GM13976 (cell line): ENCODE data around the gene CEP41.

Source experiments
- DNase-seq: peaks from one replicate; pipeline ENCODE4 v3.0.0; 2012; ENCODE audit warnings: low spot score
- in situ Hi-C: fragments of 300-500 bp; cut with MboI; formaldehyde crosslinking; loops from one replicate; pipeline ENCODE4 v1.12.0; 2022; ENCODE audit warnings: low sequenced_read_pairs, mixed read lengths, inconsistent platforms; ENCODE audit not compliant: unreplicated experiment
- TF ChIP-seq, protein P1 (sequence below): IDR thresholded peaks from 2 replicates; pipeline ENCODE4 v1.5.1; 2012; ENCODE audit warnings: borderline replicate concordance, mild to moderate bottlenecking; ENCODE audit not compliant: insufficient read depth; ENCODE audit errors: extremely low read depth, missing control alignments, control extremely low read depth

CEP41 gene

DNA sequence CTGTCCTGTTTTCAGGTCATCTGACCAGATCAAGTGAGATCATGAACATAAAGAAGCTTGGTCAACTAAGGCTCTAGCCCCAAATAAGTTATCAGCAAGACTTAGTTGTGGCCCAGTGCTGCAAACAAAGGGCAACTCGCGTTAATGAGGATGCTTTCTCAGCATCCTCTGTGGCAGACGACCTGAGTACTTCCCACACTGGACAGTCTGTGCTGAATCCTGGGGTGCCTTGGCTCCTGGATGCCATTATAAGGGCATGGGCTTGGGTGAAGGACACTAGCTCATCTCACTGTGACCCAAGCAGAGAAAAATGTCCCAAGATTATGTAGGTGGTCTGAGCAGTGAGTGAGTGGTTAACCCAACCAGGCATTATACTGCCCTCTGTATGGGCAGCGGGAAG is 82.3 kb downstream of the CEP41 start:
- in situ Hi-C loops, result no loop called here
- no peak for DNase-seq
- TF ChIP-seq, protein P1, sequence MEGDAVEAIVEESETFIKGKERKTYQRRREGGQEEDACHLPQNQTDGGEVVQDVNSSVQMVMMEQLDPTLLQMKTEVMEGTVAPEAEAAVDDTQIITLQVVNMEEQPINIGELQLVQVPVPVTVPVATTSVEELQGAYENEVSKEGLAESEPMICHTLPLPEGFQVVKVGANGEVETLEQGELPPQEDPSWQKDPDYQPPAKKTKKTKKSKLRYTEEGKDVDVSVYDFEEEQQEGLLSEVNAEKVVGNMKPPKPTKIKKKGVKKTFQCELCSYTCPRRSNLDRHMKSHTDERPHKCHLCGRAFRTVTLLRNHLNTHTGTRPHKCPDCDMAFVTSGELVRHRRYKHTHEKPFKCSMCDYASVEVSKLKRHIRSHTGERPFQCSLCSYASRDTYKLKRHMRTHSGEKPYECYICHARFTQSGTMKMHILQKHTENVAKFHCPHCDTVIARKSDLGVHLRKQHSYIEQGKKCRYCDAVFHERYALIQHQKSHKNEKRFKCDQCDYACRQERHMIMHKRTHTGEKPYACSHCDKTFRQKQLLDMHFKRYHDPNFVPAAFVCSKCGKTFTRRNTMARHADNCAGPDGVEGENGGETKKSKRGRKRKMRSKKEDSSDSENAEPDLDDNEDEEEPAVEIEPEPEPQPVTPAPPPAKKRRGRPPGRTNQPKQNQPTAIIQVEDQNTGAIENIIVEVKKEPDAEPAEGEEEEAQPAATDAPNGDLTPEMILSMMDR, result no peak

DNA sequence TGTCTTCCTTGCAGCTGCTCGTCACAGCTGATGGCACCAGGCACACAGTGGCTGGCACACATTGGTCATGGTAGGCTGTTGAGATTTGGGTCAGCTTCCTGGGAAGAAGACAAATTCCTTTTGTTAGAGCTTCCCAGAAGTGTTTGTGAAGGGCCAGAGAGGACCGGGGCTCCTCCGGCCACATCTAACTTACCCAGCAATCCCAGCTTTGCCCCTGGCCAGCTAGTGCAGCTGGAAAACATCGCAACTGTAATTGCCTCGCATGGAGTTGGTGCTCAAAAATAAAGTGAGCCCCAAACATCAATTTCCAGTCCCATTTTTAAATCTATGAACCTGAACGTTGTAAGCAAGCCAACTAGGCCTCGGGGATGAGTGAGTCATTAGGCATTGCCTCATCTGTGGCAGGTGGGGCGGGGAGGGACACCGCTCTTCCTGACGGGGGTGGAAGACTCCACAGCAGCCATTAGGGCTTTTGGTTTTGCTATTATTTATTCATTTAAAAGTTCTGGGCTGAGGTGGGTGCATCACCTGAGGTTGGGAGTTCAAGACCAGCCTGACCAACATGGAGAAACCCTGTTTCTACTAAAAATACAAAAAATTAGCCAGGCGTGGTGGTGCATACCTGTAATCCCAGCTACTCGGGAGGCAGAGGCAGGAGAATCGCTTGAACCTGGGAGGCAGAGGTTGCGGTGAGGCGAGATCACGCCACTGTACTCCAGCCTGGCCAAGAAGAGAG is 83.8 kb downstream of the CEP41 start:
- TF ChIP-seq, protein P1, result no peak
- in situ Hi-C loops, result no loop called here
- no peak for DNase-seq

DNA sequence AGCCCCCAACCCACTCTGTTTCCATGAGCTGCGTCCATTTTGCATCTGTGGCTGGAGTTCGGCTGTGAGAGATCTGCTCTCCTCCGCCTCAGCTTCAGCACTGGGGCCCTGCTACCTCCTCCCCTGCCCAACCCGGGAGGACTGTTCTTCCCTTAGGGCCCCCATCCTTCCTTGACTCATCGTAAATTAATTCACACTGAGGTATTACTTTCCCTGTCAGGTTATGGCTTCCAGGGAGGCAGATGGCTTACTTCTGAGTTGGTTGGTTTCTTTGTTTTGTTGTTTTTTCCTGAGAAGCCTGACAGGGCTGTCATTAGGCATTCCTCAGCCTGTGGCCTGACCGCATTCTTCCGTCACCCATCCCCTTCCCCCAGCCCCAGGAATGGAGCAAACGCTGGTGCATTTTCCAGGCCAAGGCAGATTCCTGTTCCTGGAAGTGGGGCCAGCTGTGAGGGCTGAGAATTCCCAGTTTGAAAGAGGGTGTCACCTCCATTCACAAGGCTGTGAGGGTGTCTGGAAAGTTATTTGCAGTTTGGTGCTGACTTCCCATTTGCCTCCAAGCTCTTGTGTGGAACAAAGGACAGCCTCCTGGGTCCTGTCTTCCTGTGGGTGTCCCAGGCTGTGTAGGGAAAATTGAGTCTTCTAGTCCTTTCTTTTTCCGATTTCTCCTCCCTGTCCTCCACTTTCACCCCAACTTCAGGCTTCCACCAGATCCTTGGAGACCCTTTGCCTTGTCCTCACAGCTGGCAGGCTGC is 84.5 kb downstream of the CEP41 start:
- TF ChIP-seq, protein P1, result no peak
- in situ Hi-C loops, result no loop called here
- no peak for DNase-seq

DNA sequence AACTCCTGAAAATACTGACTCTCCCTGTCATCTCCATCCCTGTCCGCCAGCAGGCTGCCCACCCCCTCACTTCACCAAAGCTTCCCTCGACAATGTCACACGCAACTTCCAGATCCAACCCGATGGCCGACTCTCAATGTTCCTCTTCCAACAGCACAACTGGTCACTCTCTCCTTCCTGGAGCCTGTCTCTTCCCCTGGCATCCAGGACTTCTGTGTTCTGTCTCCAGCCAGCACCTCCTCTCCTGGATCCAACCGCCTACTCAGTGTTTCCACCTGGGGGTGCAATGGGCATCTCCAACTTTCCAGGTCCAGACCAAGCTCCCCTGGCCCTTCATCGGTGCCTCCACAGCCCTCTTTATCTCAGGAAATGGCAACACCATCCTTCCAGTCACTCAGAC is 87.6 kb downstream of the CEP41 start:
- TF ChIP-seq, protein P1, result no peak
- DNase-seq, result no peak
- in situ Hi-C loops, result no loop called here

DNA sequence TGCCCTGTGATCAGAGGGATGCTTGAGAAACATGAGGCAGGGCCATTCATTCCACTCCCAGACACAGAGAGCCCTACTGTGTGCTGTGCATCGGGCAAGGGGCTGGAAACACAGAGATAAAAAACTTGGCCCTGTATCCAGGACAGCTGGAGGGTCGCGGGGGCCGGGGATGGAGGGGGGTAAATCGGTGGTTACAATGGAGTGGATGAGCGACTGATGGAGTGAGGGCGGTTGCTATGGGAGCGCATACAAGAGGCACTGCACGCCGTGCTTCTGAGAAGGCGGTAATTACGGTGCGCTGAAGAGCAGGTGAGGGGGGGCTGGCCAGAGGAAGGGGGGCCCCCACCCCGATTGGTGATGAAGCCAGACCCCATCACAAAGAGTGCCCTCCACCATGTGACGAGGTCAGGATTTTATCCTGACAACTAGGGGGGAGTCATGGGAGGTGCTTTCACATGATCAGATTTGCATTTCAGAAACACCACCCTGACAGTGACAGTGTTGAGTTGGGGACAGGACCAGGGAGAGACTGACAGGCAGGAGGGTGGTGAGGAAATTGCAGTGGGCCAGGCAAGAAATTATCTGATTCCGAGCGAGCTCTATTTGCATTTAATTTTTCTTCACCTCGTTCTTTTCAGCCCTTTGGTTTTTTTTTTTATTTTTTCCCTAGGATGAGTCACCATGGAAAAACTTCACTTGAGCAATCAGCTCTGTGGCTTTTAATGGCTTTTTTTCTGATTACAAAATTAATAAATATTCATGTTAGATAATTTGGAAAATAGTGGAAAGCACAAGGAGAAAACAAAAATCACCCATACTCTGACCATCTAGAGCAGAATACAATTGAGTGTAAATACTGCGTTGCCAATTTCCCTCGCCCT is 88.4 kb downstream of the CEP41 start:
- TF ChIP-seq, protein P1, result no peak
- no peak for DNase-seq
- in situ Hi-C loops, result no loop called here

DNA sequence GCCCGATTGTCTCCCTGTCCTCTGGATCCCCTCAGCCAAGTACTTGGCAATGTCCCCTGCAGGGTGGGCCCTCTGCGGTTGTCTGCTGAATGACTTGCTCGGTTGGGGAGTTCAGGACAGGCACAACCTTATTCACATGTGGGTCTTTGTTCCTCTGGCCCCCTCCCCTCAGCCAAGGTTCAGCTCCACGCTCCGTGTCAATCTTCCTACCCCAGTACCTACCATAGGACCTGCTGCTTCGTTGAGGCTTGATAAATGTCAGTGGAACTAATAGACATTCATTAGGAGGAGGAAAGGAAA is 89.1 kb downstream of the CEP41 start:
- in situ Hi-C loops, result no loop called here
- DNase-seq, result no peak
- TF ChIP-seq, protein P1, result no peak
